NCI-H187 (cell line): Measurements from ENCODE around the gene CCDC77.
"Not testable (repeated sequence)": the region's sequence is repeated elsewhere in the genome, so short reads cannot be mapped to it uniquely, and the experiment has no call there.

Experiments used
- DNase-seq, 2 experiments: peaks; one replicate each; lab custom pipeline; 2025; lab: John Stamatoyannopoulos, UW

The CCDC77 gene

DNA sequence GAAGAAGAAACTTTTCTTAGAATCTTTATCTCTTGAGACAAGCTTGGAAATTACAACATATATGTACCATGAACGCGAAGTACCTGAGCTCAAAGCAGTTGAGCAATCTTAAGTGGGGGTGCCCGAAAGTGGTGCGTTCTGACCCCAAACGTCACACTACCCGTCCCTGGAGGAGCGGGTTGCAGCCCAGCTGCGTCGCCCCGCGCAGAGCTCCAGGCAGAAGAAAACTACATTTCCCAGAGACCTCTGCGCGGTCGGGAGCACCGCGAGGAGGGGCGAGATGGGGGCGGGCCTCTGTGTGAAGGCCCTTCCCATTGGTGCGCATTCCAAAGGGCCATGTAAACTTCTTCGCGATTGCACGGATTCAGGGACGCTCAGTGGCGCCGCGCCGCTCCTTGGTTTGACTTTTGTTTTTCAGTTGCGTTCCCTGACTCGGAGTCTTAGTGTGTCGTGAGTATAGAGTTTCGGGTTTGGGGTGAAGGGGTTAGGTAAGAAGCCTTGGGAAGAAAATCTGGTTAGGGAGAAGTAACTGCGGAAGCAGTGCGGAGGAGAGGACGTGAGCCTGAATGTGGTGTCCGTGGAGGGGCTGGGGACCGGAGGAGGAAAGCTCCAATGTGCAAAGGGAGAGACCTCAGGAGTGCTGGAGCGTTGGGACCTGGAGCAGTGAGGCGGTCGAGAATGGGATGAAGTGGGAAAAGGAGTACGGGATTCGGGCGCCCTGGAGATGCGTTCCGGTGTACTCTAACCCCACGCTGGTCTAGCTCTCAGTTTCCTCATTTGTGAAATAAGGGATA, at the start of gene CCDC77:
TSS of gene CCDC77 (plus strand) at position 410 of the 794 bp plus-strand sequence. CDS start 7,740 bp downstream, outside the sequence.
- DNase-seq = no peak

DNA sequence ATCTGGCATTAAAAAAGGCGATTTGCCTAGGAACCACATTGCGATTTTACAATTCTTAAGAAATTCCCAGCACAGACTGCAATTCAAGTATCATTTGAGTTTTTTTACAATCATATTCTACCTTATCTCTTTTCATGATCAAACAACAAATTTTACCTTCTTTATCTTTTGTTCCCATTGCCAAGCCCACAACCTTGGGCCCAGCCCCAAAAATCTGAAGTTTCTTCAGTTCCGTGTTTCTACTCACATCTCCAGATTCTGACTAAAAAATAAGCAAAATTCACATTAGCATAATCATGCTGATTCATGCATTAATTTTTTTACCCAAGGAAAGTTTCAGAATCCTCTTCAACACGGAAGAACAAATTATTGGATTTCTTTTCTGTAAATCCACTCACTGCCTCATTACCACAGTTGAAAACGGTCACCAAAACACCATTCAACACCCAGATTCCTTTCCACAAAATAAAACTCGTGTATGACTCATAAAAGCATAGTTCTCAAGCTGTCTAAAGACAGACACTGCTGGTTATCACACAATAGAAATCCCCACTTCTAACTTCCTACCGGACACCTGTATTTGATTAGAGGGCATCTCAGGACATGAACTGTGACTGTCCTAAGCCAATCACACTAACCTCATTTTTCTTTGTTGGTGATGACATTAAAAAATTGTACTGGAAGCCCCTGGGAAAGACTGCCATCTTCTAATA, 45.0 kb upstream of the CCDC77 start:
- no peak for DNase-seq

GRCh38 chr12:359091-359490, 42.4 kb upstream of the CCDC77 start:
- DNase-seq = no peak

DNA sequence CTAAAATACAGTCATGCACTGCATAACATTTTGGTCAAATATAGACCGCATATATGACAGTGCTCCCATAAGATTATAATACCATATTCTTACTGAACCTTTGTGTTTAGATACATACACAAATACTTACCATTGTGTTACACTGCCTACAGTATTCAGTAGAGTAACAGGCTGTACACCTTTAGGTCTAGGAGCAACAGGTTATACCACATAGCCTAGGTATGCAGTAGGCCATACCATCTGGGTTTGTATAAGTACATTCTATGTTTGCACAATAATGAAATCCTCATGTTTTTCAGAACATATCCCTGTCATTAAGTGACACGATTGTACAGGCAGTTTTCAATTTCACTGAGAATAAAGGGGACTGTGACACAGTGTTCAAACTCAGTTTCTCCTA, 34.6 kb upstream of the CCDC77 start:
- no peak for DNase-seq

- DNase-seq = no peak
These were observed 33.5 kb upstream of the CCDC77 start for GRCh38 chr12:367972-368371.

- DNase-seq = not testable (repeated sequence)
These were observed 30.5 kb upstream of the CCDC77 start for GRCh38 chr12:370739-371485.

DNA sequence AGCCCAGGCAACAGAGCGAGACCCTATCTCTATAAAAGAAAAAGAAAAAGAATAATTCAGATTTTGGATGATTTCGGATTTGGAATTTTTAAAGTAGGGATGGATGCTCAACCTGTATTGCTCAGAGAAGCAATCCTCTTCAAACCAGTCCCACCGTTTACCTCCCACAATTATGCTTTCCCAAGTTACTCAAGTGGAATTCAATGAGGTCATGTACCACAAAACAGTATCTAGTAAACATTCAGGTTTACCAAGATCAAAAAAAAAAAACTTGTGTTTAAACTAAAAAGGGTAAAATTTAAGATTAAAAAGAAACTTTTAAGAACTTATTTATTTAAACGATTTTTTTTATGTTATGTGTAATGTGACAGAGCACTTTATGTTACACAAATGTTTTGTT, 14.8 kb upstream of the CCDC77 start:
- DNase-seq = no peak

DNA sequence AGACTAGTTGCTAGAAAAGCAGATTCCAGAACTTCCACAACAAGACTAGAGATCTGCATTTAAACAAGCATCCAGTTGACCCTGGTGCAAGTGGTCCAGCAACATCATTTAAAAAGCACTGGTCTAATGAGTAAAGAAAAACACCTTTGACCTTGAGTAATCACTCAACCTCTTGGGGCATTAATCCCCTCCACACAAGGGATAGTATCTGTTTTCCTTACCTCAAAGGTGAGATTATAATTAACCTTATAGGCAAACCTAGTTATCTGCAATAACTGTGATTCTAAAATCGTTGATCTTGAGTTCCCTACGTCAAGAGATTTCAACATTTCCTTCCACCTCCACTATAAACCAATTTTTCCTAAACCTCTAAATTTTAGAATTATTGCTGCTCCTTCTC, 13.4 kb upstream of the CCDC77 start:
- DNase-seq = no peak

DNA sequence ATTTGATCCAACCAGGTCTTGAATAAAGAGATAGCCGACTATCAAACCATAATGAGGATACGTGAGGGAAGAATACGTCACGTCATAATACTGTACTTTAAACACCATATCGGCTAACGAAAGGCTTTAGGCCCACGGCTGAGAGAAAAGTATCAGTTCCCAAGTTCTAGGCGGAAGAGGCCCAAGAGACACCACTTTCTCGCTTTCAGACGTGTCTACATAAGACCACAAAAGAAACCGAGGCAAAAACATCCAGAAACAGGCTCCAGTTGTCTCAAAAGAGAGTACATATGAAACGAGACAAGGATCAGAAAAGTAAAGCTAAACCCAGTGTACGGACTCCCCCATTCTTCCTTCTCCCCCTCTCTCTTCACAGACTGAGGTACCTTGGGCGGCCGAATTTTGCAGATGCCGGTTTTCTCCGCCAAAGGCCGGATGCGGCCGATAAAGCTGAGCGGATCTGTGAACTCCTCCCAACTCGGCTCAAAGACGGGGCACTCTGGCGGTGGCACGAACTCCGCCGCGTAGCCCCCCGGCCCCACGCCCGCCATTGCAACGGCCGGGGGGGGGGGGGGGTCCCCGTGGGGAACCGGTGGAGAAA, 12.8 kb upstream of the CCDC77 start:
- DNase-seq = no peak

- no peak for DNase-seq
These were observed 12.0 kb upstream of the CCDC77 start, which contains the start of gene KDM5A for GRCh38 chr12:389142-390096. Gene KDM5A, minus strand, starts transcription at chr12:389320. Its CDS starts 229 bp downstream, at chr12:389091.

DNA sequence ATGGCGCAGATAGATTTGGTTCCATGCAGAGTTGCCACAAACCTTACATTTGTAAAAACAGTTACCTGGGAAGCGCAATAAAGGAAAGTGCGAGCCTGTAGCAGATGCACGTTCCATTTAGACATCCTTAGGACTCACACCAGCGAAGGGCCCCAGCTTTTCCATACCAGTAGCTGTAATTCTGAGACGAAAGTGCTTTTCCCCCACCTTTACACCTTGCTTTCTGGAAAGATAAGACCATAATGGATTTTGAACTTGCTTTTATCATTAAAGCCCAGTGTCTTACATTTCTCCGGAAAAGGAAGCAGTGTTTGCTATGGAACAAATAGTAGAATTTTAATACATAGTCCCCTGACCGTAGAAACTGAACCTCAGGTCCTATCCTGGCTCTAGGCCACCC, 616 bp upstream of the CCDC77 start:
- DNase-seq = no peak

DNA sequence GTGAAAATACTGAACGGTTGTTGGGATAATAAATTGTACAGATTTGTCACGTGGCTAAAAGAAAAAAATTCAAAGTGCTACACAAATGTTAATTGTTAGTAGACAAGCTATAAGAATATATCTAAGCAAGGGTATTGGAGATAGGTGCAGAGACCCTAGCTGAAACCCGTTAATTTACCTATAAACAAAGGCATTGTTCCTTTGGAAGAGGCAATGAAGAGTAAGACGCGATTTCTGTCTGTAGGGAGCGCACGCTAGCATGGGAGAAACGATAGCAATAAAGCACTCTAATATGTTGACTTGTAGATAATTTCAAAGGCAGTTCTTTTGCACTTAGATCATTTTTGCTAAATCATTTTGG, 565 bp downstream of the CCDC77 start:
- no peak for DNase-seq

DNA sequence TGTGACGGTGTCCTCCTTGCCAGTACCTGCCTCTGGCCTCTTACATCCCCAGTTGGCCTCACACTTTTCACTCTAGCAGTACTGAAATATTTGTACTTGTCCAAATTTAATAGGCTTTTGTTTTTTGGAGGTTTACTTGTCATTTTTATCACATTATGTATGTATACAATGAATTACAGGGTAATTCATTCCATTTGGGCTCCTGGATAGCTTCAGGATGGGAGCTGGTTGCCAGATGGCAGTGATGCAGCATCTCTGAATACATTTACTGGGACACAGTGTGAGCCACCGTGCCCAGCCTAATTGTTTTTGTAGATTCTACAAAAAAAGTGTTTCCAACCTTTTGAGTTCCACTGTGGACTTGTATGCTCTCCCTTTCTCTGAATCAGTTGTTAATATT, 13.4 kb downstream of the CCDC77 start:
- no peak for DNase-seq

DNA sequence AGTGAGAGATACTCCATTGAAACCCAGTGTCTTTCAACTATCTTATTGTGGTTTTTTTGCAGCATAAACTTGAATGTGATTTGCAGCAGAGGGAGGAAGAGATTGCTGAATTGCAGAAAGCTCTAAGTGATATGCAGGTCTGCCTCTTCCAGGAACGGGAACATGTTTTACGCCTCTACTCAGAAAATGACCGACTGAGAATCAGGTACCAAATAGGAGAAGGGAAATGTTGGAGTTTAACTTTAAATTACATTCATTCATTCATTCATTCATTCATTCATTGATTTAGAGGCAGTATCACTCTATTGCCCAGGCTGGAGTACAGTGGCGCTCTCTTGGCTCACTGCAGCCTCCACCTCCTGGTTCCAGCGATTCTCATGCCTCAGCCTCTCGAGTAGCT, 17.0 kb downstream of the CCDC77 start:
- DNase-seq = no peak

DNA sequence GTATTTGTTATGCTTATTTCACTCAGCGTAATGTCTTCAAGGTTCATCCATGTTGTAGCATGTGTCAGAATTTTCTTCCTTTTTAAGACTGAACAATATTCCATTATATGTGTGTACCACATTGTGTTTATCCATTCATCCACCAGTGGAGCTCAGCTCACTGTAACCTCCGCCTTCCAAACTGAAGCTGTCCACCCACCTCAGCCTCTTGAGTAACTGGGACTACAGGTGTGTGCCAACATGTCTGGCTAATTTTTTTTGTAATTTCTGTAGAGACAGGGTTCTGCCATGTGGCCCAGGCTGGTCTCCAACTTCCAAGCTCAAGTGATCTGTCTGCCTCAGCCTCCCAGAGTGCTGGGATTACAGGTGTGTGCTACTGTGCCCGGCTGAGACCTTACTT, 21.1 kb downstream of the CCDC77 start:
- DNase-seq = no peak

- DNase-seq = not testable (repeated sequence)
These were observed 34.3 kb downstream of the CCDC77 start for GRCh38 chr12:435737-436136.

DNA sequence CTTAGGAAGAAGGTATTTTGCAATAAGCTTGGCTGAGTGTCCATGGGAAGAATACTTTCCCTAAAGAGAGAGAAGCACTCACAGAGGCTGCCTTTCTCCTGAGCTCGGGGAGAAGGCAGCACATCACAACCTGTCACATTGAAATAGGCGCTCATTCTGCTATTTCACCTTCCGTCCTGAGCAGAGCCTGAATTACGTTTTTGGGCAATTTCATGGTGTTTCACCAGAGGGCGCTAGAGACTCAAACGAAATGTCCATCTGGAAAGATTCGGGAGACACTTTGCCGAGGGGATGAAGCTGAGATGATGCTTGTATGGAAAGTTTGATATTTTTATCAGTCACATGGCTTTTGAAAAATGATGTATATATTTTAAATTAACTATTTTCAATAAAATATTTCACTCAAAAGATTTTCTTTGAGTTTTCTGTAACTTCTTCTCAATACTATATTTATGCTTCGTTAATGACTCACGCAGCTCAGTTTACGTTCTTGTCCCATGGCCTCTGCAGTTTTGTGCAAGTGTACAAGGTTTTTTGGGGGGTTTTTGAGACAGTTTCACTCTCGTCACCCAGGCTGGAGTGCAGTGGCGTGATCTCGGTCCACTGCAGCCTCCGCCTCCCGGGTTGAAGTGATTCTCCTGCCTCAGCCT, 40.9 kb downstream of the CCDC77 start:
- DNase-seq = peak in 1 of 2 experiments; percentile 3

GRCh38 chr12:447141-447540, 45.7 kb downstream of the CCDC77 start:
- DNase-seq = no peak

GRCh38 chr12:449203-449602, 47.8 kb downstream of the CCDC77 start:
- DNase-seq = no peak

DNA sequence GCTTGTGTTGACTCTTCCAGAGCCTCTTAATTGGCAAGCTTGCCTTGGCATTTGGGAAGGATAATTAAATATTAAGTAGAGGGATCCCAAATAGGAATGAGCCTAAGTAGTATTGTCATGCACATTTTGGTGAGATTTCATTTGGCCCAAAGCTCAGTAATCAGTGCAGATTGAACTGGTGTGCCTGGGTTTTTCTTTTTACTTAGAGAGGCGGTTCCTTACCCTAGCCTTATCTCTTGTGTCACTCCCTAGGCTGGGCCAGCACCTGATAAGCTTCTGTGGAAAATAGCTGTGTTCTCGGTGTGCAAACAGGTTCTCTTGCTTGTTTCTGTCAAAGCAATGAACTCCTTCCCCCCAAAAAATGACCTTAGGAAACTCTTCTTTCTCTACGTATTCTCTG, 49.0 kb downstream of the CCDC77 start:
- no peak for DNase-seq
